Right lobe of liver (tissue), 6 donors: Measurements from ENCODE around the gene IL15RA. TPM values are rescaled to one million over a fixed set of nuclear protein-coding genes. Genes with fewer than 3 reads are reported as not detected.

ENCODE experiments used
- ATAC-seq, 4 donors: fragments of 200-7000 bp; cut with Tn5 transposase; one replicate each; pipeline ENCODE4 v1.9.1; 2020; ENCODE audit warnings: mild to moderate bottlenecking in 4 of 4, moderate library complexity in 4 of 4
- DNase-seq, 3 donors: peaks; one replicate each; pipeline ENCODE4 v3.0.0-alpha.2; 2020
- H3K27ac ChIP-seq, 3 donors: fragments of 200-600 bp; one replicate each; pipeline ENCODE4 v1.8.0; 2022
- H3K27me3 ChIP-seq, 2 donors: fragments of 200-600 bp; one replicate each; pipeline ENCODE4 v1.8.0; 2022
- H3K36me3 ChIP-seq, 4 donors: fragments of 200-600 bp; sonication (generic) in 1 of 4; one replicate each; pipeline versions ENCODE4 v1.5.1 to v1.8.0; 2017 to 2022; ENCODE audit warnings: control low read depth in 1 of 4
- H3K4me1 ChIP-seq, 4 donors: fragments of 200-600 bp; sonication (generic) in 1 of 4; one replicate each; pipeline versions ENCODE4 v1.5.1 to v1.8.0; 2017 to 2022; ENCODE audit warnings: control low read depth in 1 of 4
- H3K4me3 ChIP-seq, 3 donors: fragments of 200-600 bp; one replicate each; pipeline ENCODE4 v1.8.0; 2022
- H3K9me3 ChIP-seq, 4 donors: fragments of 200-600 bp; sonication (generic) in 1 of 4; one replicate each; pipeline versions ENCODE4 v1.5.1 to v1.8.0; 2017 to 2022; ENCODE audit warnings: control low read depth in 1 of 4
- POLR2A ChIP-seq: fragments of 450-650 bp; IDR thresholded peaks from one replicate; pipeline ENCODE4 v1.6.1; 2017; ENCODE audit warnings: antibody characterized with exemption, mild to moderate bottlenecking
- WGBS: methylation state at CpG from one replicate; pipeline ENCODE4 v1.1.6; 2018; ENCODE audit warnings: low coverage, low lambda C conversion rate; ENCODE audit not compliant: insufficient coverage; ENCODE audit errors: missing lambda C conversion rate; 5-methylcytosine and 5-hydroxymethylcytosine counted together
- intact Hi-C, 2 donors: fragments of 100-400 bp; cut with DNase I; formaldehyde crosslinking; loops; one replicate each; pipeline versions ENCODE4 v1.11.2 to v1.14.1; 2022
- total RNA-seq, 6 experiments: library from RNA; depleted of rRNA in 2 of 6; stranded (reverse); fragments of >200 nt in 2 of 6; fragmentation: NEBNext Ultra II Directional in 3 of 6; extraction: Animal tissue kit (Norgen Biotek cat#: 25700) in 3 of 6; gene quantifications; one replicate each; pipeline versions ENCODE4 v1.1.0 to v1.2.4, GENCODE V29; 2016 to 2023
- TF ChIP-seq, protein P1 (sequence below), 4 donors: fragments of 200-600 bp in 3 of 4; fragments of 450-650 bp in 1 of 4; IDR thresholded peaks; one replicate each; pipeline versions ENCODE4 v1.5.1 to v1.8.0; 2016 to 2022; ENCODE audit warnings: antibody characterized with exemption in 4 of 4, mild to moderate bottlenecking in 2 of 4
- donor health status: DM: no; HTN: yes; CAD: no.
- donor health status: DM: no; HTN: no; CAD: no.
- donor health status: DM: no; HTN: no; CAD: no.
- donor health status: DM: no; HTN: yes; CAD: no.
- donor health status: DM: no; HTN: yes; CAD: no.

The IL15RA gene
- total RNA-seq, 6 experiments from 2014 or later, result 6.2 to 42.7 (median 13.3) TPM

GRCh38 chr10:5989756-5990155, 12.4 kb upstream of the IL15RA start:
- no peaks in the 10 kb centered on the region for H3K9me3 ChIP-seq
- 69% methylated on average over 2 of the region's 2 CpGs for WGBS
- TF ChIP-seq, protein P1, sequence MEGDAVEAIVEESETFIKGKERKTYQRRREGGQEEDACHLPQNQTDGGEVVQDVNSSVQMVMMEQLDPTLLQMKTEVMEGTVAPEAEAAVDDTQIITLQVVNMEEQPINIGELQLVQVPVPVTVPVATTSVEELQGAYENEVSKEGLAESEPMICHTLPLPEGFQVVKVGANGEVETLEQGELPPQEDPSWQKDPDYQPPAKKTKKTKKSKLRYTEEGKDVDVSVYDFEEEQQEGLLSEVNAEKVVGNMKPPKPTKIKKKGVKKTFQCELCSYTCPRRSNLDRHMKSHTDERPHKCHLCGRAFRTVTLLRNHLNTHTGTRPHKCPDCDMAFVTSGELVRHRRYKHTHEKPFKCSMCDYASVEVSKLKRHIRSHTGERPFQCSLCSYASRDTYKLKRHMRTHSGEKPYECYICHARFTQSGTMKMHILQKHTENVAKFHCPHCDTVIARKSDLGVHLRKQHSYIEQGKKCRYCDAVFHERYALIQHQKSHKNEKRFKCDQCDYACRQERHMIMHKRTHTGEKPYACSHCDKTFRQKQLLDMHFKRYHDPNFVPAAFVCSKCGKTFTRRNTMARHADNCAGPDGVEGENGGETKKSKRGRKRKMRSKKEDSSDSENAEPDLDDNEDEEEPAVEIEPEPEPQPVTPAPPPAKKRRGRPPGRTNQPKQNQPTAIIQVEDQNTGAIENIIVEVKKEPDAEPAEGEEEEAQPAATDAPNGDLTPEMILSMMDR (IDR thresholded peaks at IDR 0.05), result no peak
- TF ChIP-seq POLR2A, result no peak
- DNase-seq (no peak), ATAC-seq (no peak)
- H3K27ac ChIP-seq, result no peak overlapping the region
- no peak overlapping the region for H3K4me3 ChIP-seq
- H3K4me1 ChIP-seq, result no peaks in the 10 kb centered on the region
- H3K36me3 ChIP-seq, result no peaks in the 10 kb centered on the region
- intact Hi-C loops, result no loop called here
- H3K27me3 ChIP-seq, result no peaks in the 10 kb centered on the region

- Histone ChIP-seq H3K4me1 (no peaks in the 10 kb centered on the region), H3K36me3 (no peaks in the 10 kb centered on the region), H3K27me3 (no peaks in the 10 kb centered on the region), H3K4me3 (no peak overlapping the region), H3K27ac (no peak overlapping the region), H3K9me3 (no peaks in the 10 kb centered on the region)
- intact Hi-C loops, result no loop called here
- TF ChIP-seq, protein P1 (IDR thresholded peaks at IDR 0.05), result no peak
- TF ChIP-seq POLR2A, result no peak
- ATAC-seq, result no peak
- DNase-seq, result no peak
- WGBS, result 94% methylated on average over 8 of the region's 10 CpGs
These were observed 11.1 kb upstream of the IL15RA start for GRCh38 chr10:5988336-5988920.

DNA sequence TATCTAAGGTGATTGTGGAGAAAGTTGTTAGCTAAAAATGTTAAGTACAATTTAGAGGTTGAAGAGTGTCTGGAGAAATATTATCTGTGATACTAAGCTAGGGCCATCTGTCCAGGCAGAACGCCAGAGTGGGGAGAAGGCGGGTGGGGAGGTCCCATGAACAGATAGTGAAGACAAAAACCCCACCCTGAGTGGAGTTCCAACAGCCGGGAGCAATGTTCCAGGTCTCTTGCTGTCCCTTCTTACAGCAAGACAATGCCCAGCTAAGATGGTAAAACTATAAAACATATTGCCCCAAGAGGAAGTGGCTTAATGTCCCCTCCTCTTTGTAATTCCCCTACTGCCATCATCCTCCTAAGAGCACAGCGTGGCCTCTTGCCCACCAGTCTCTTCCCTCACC, 10.4 kb upstream of the IL15RA start:
- intact Hi-C loops, result no loop called here
- H3K4me3 ChIP-seq, result no peak overlapping the region
- peak in 1 of 3 donors; percentile 39 for DNase-seq
- peak in 1 of 4 donors; percentile 19 for ATAC-seq
- TF ChIP-seq, protein P1 (IDR thresholded peaks at IDR 0.05), result no peak
- TF ChIP-seq POLR2A, result no peak
- no peaks in the 10 kb centered on the region for H3K4me1 ChIP-seq
- no peaks in the 10 kb centered on the region for H3K9me3 ChIP-seq
- WGBS, result 75% methylated on average over 1 of the region's 4 CpGs
- no peaks in the 10 kb centered on the region for H3K36me3 ChIP-seq
- no peak overlapping the region for H3K27ac ChIP-seq
- H3K27me3 ChIP-seq, result no peaks in the 10 kb centered on the region

GRCh38 chr10:5985029-5985428, 7.7 kb upstream of the IL15RA start:
- ATAC-seq (no peak), DNase-seq (peak in 1 of 3 donors; percentile 33)
- Histone ChIP-seq H3K4me3 (no peak overlapping the region), H3K27ac (no peak overlapping the region), H3K27me3 (no peaks in the 10 kb centered on the region), H3K4me1 (no peaks in the 10 kb centered on the region), H3K9me3 (no peaks in the 10 kb centered on the region), H3K36me3 (no peaks in the 10 kb centered on the region)
- intact Hi-C loops, result no loop called here
- TF ChIP-seq POLR2A, result no peak
- TF ChIP-seq, protein P1 (IDR thresholded peaks at IDR 0.05), result no peak
- 90% methylated on average over 3 of the region's 5 CpGs for WGBS
